Liver (tissue), 9 donors: ENCODE measurements around the gene MAP3K4. TPM values are rescaled to one million over a fixed set of nuclear protein-coding genes. Genes with fewer than 3 reads are reported as not detected.

Experiments used
- DNase-seq: peaks from one replicate; pipeline ENCODE4 v3.0.0-alpha.2; 2017; ENCODE audit warnings: low spot score
- H3K27ac ChIP-seq, 2 donors: one replicate each; pipeline ENCODE4 v1.7.0; 2013; ENCODE audit warnings: inconsistent platforms in 2 of 2, low read length in 2 of 2, control low read depth in 1 of 2, low read depth in 1 of 2, mild to moderate bottlenecking in 1 of 2
- H3K27me3 ChIP-seq, 4 donors: one replicate each; pipeline versions ENCODE4 v1.6.1 to v1.7.0; 2013; ENCODE audit warnings: low read length in 3 of 4, inconsistent platforms in 1 of 4, mild to moderate bottlenecking in 1 of 4, moderate library complexity in 1 of 4; ENCODE audit not compliant: control insufficient read depth in 4 of 4, insufficient read depth in 4 of 4
- H3K36me3 ChIP-seq, 4 donors: one replicate each; pipeline versions ENCODE4 v1.6.1 to v1.7.0; 2013; ENCODE audit warnings: low read length in 3 of 4, mild to moderate bottlenecking in 3 of 4, low read depth in 1 of 4, moderate library complexity in 1 of 4; ENCODE audit not compliant: control insufficient read depth in 4 of 4, insufficient read depth in 3 of 4
- H3K4me1 ChIP-seq, 4 donors: one replicate each; pipeline versions ENCODE4 v1.6.1 to v1.7.0; 2013; ENCODE audit warnings: low read length in 3 of 4, mild to moderate bottlenecking in 3 of 4, moderate library complexity in 1 of 4; ENCODE audit not compliant: control insufficient read depth in 4 of 4, insufficient read depth in 4 of 4
- H3K4me3 ChIP-seq, 3 donors: one replicate each; pipeline versions ENCODE4 v1.6.1 to v1.7.0; 2013; ENCODE audit warnings: low read length in 3 of 3, control low read depth in 1 of 3, low read depth in 1 of 3, mild to moderate bottlenecking in 1 of 3
- H3K9ac ChIP-seq, 2 donors: one replicate each; pipeline ENCODE4 v1.7.0; 2013; ENCODE audit warnings: low read length in 2 of 2, mild to moderate bottlenecking in 2 of 2, moderate library complexity in 2 of 2, control low read depth in 1 of 2, low read depth in 1 of 2
- H3K9me3 ChIP-seq, 4 donors: one replicate each; pipeline versions ENCODE4 v1.6.1 to v1.7.0; 2013; ENCODE audit warnings: low read length in 3 of 4; ENCODE audit not compliant: control insufficient read depth in 4 of 4
- CTCF ChIP-seq: fragments of 150-350 bp; IDR thresholded peaks from 2 replicates; pipeline ENCODE4 v1.5.1; 2017; ENCODE audit warnings: improper control_type of control experiment, low read depth, low read length; ENCODE audit not compliant: missing input control
- FOXA1 ChIP-seq: IDR thresholded peaks from 2 replicates; pipeline ENCODE4 v1.6.1; 2016; ENCODE audit warnings: antibody characterized with exemption
- FOXA2 ChIP-seq: IDR thresholded peaks from 2 replicates; pipeline ENCODE4 v1.6.1; 2016; ENCODE audit warnings: antibody characterized with exemption
- GABPA ChIP-seq, 2 donors: IDR thresholded peaks in 1 of 2; conservative IDR thresholded peaks in 1 of 2; 2 replicates each; pipeline ENCODE4 v1.6.1; 2016; ENCODE audit warnings: antibody characterized with exemption in 2 of 2, mild to moderate bottlenecking in 1 of 2, moderate library complexity in 1 of 2
- HNF4A ChIP-seq, 2 donors: conservative IDR thresholded peaks; 2 replicates each; pipeline ENCODE4 v1.6.1; 2016; ENCODE audit warnings: antibody characterized with exemption in 2 of 2, mild to moderate bottlenecking in 2 of 2
- HNF4G ChIP-seq: IDR thresholded peaks from 2 replicates; pipeline ENCODE4 v1.6.1; 2016; ENCODE audit warnings: antibody characterized with exemption
- JUND ChIP-seq, 2 donors: IDR thresholded peaks; 2 replicates each; pipeline ENCODE4 v1.6.1; 2016; ENCODE audit warnings: antibody characterized with exemption in 2 of 2
- MAX ChIP-seq: IDR thresholded peaks from 2 replicates; pipeline ENCODE4 v1.6.1; 2016; ENCODE audit warnings: antibody characterized with exemption
- NR2F2 ChIP-seq: IDR thresholded peaks from 2 replicates; pipeline ENCODE4 v1.6.1; 2016; ENCODE audit warnings: antibody characterized with exemption
- RAD21 ChIP-seq, 2 donors: IDR thresholded peaks; 2 replicates each; pipeline ENCODE4 v1.6.1; 2016; ENCODE audit warnings: antibody characterized with exemption in 2 of 2, mild to moderate bottlenecking in 2 of 2
- RXRA ChIP-seq, 2 donors: IDR thresholded peaks; 2 replicates each; pipeline ENCODE4 v1.6.1; 2017 to 2018; ENCODE audit warnings: antibody characterized with exemption in 2 of 2, mild to moderate bottlenecking in 1 of 2
- SP1 ChIP-seq: IDR thresholded peaks from 2 replicates; pipeline ENCODE4 v1.6.1; 2018; ENCODE audit warnings: antibody characterized with exemption, mild to moderate bottlenecking
- TAF1 ChIP-seq: conservative IDR thresholded peaks from 2 replicates; pipeline ENCODE4 v1.6.1; 2016; ENCODE audit warnings: antibody characterized with exemption, mild to moderate bottlenecking
- YY1 ChIP-seq: IDR thresholded peaks from 2 replicates; pipeline ENCODE4 v1.6.1; 2016; ENCODE audit warnings: antibody characterized with exemption, mild to moderate bottlenecking
- WGBS: extraction: QIAGEN DNeasy Blood & Tissue Kit; methylation state at CpG from one replicate; pipeline ENCODE4 v1.1.7; 2013; 5-methylcytosine and 5-hydroxymethylcytosine counted together
- polyA plus RNA-seq, 2 donors: library from polyadenylated mRNA; stranded (reverse) in 1 of 2; unstranded in 1 of 2; fragments of 200-250 nt in 1 of 2; fragments of >200 nt in 1 of 2; fragmentation: Nextera tagmentation in 1 of 2; extraction: Ambion mirVana in 1 of 2; gene quantifications; one replicate each; pipeline versions ENCODE4 v1.2.1 to v1.2.3, GENCODE V29; 2013 to 2015
- total RNA-seq, 2 donors: library from RNA; depleted of rRNA; stranded (reverse); fragments of >200 nt; gene quantifications; one replicate each; pipeline ENCODE4 v1.2.3, GENCODE V29; 2014
- TF ChIP-seq, protein P1 (sequence below): IDR thresholded peaks from 2 replicates; pipeline ENCODE4 v1.6.1; 2016; ENCODE audit warnings: antibody characterized with exemption
- TF ChIP-seq, protein P2 (sequence below): IDR thresholded peaks from 2 replicates; pipeline ENCODE4 v1.6.1; 2016; ENCODE audit warnings: antibody characterized with exemption
- TF ChIP-seq, protein P3 (sequence below): IDR thresholded peaks from 2 replicates; pipeline ENCODE4 v1.6.1; 2016; ENCODE audit warnings: antibody characterized with exemption, mild to moderate bottlenecking
- donor health status: healthy.
- donor health status: healthy.
- donor health status: healthy.
- donor health status: healthy.
- donor health status: healthy.

MAP3K4 gene
- total and polyA plus RNA-seq, 4 donors = 4.3 to 20.0 (median 11.7) TPM

- Histone ChIP-seq H3K36me3 (peaks cover 0 to 5% (median 3%) of the 10 kb centered on the region in 4 donors), H3K9ac (no peak overlapping the region), H3K27me3 (no peaks in the 10 kb centered on the region), H3K27ac (no peak overlapping the region), H3K4me1 (no peaks in the 10 kb centered on the region), H3K9me3 (no peaks in the 10 kb centered on the region), H3K4me3 (no peak overlapping the region)
- no peak for DNase-seq
- 98% methylated on average over 11 of the region's 11 CpGs for WGBS
- TF ChIP-seq NR2F2 (no peak), FOXA1 (no peak), HNF4A (conservative IDR thresholded peaks at IDR 0.05) (no peak)
These were observed 140.8 kb downstream of the MAP3K4 start for GRCh38 chr6:161132384-161132783.

GRCh38 chr6:161133963-161134362 lies 142.4 kb downstream of the MAP3K4 start:
- H3K36me3 ChIP-seq = peaks cover 0 to 3% (median under 1%) of the 10 kb centered on the region in 4 donors
- H3K27ac ChIP-seq = no peak overlapping the region
- H3K27me3 ChIP-seq = no peaks in the 10 kb centered on the region
- H3K9ac ChIP-seq = no peak overlapping the region
- H3K4me3 ChIP-seq = no peak overlapping the region
- no peak for DNase-seq
- 96% methylated on average over 9 of the region's 9 CpGs for WGBS
- no peaks in the 10 kb centered on the region for H3K9me3 ChIP-seq
- no peaks in the 10 kb centered on the region for H3K4me1 ChIP-seq
- TF ChIP-seq NR2F2 (no peak), CTCF (no peak), RXRA (IDR thresholded peaks at IDR 0.05) (no peak), YY1 (no peak), FOXA1 (no peak), HNF4G (no peak), JUND (IDR thresholded peaks at IDR 0.05) (no peak)
- TF ChIP-seq, protein P1, sequence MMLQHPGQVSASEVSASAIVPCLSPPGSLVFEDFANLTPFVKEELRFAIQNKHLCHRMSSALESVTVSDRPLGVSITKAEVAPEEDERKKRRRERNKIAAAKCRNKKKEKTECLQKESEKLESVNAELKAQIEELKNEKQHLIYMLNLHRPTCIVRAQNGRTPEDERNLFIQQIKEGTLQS = no peak
- TF ChIP-seq, protein P2, sequence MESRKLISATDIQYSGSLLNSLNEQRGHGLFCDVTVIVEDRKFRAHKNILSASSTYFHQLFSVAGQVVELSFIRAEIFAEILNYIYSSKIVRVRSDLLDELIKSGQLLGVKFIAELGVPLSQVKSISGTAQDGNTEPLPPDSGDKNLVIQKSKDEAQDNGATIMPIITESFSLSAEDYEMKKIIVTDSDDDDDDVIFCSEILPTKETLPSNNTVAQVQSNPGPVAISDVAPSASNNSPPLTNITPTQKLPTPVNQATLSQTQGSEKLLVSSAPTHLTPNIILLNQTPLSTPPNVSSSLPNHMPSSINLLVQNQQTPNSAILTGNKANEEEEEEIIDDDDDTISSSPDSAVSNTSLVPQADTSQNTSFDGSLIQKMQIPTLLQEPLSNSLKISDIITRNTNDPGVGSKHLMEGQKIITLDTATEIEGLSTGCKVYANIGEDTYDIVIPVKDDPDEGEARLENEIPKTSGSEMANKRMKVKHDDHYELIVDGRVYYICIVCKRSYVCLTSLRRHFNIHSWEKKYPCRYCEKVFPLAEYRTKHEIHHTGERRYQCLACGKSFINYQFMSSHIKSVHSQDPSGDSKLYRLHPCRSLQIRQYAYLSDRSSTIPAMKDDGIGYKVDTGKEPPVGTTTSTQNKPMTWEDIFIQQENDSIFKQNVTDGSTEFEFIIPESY = no peak

GRCh38 chr6:161134550-161135298 lies 143.2 kb downstream of the MAP3K4 start:
- WGBS = 96% methylated on average over 17 of the region's 17 CpGs
- no peaks in the 10 kb centered on the region for H3K9me3 ChIP-seq
- H3K27ac ChIP-seq = no peak overlapping the region
- no peaks in the 10 kb centered on the region for H3K27me3 ChIP-seq
- no peak overlapping the region for H3K9ac ChIP-seq
- DNase-seq = no peak
- peaks cover 0 to 3% (median 0%) of the 10 kb centered on the region in 4 donors for H3K36me3 ChIP-seq
- H3K4me3 ChIP-seq = no peak overlapping the region
- H3K4me1 ChIP-seq = no peaks in the 10 kb centered on the region
- TF ChIP-seq FOXA2 (no peak), MAX (no peak), SP1 (no peak), HNF4A (conservative IDR thresholded peaks at IDR 0.05) (no peak), NR2F2 (no peak), HNF4G (no peak), CTCF (no peak), YY1 (no peak), TAF1 (no peak), JUND (IDR thresholded peaks at IDR 0.05) (no peak), FOXA1 (no peak), RAD21 (IDR thresholded peaks at IDR 0.05) (no peak), GABPA (IDR thresholded peaks at IDR 0.05 in 1 of 2, conservative IDR thresholded peaks at IDR 0.05 in 1 of 2) (no peak)
- TF ChIP-seq, protein P3, sequence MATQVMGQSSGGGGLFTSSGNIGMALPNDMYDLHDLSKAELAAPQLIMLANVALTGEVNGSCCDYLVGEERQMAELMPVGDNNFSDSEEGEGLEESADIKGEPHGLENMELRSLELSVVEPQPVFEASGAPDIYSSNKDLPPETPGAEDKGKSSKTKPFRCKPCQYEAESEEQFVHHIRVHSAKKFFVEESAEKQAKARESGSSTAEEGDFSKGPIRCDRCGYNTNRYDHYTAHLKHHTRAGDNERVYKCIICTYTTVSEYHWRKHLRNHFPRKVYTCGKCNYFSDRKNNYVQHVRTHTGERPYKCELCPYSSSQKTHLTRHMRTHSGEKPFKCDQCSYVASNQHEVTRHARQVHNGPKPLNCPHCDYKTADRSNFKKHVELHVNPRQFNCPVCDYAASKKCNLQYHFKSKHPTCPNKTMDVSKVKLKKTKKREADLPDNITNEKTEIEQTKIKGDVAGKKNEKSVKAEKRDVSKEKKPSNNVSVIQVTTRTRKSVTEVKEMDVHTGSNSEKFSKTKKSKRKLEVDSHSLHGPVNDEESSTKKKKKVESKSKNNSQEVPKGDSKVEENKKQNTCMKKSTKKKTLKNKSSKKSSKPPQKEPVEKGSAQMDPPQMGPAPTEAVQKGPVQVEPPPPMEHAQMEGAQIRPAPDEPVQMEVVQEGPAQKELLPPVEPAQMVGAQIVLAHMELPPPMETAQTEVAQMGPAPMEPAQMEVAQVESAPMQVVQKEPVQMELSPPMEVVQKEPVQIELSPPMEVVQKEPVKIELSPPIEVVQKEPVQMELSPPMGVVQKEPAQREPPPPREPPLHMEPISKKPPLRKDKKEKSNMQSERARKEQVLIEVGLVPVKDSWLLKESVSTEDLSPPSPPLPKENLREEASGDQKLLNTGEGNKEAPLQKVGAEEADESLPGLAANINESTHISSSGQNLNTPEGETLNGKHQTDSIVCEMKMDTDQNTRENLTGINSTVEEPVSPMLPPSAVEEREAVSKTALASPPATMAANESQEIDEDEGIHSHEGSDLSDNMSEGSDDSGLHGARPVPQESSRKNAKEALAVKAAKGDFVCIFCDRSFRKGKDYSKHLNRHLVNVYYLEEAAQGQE = no peak
